WTC11 (cell line): ENCODE results near the gene SQOR.

Experiments
- ARID4B ChIP-seq: sonication (generic); formaldehyde crosslinking; IDR thresholded peaks from 2 replicates; pipeline ENCODE4 v1.8.0; 2023; ENCODE audit warnings: missing genetic modification reagents, mild to moderate bottlenecking, borderline replicate concordance
- ATF3 ChIP-seq: sonication (generic); formaldehyde crosslinking; conservative IDR thresholded peaks from 2 replicates; pipeline ENCODE4 v1.8.1; 2022; ENCODE audit warnings: mild to moderate bottlenecking, missing genetic modification reagents
- CBFB ChIP-seq: sonication (generic); formaldehyde crosslinking; IDR thresholded peaks from 2 replicates; pipeline ENCODE4 v1.8.1; 2022; ENCODE audit warnings: mild to moderate bottlenecking, low read depth, missing genetic modification reagents
- CREB1 ChIP-seq: sonication (generic); formaldehyde crosslinking; IDR thresholded peaks from 2 replicates; pipeline ENCODE4 v1.8.0; 2023; ENCODE audit warnings: mild to moderate bottlenecking, missing genetic modification reagents
- CREM ChIP-seq: sonication (generic); formaldehyde crosslinking; IDR thresholded peaks from 2 replicates; pipeline ENCODE4 v1.8.1; 2022; ENCODE audit warnings: mild to moderate bottlenecking, missing genetic modification reagents, moderate library complexity
- CTCF ChIP-seq: fragments of 200-600 bp; IDR thresholded peaks from 2 replicates; pipeline ENCODE4 v1.8.0; 2022; ENCODE audit warnings: antibody characterized with exemption
- ETV6 ChIP-seq: sonication (generic); formaldehyde crosslinking; IDR thresholded peaks from 2 replicates; pipeline ENCODE4 v1.8.1; 2022; ENCODE audit warnings: mild to moderate bottlenecking, missing genetic modification reagents
- HMGA2 ChIP-seq: fragments of 250-450 bp; sonication (Bioruptor Pico); IDR thresholded peaks from 2 replicates; pipeline ENCODE4 v1.4.0; 2021; ENCODE audit warnings: mild to moderate bottlenecking, moderate library complexity
- MAX ChIP-seq: sonication (generic); formaldehyde crosslinking; IDR thresholded peaks from 2 replicates; pipeline ENCODE4 v1.8.0; 2022; ENCODE audit warnings: mild to moderate bottlenecking, missing genetic modification reagents
- PRDM15 ChIP-seq: sonication (generic); formaldehyde crosslinking; IDR thresholded peaks from 2 replicates; pipeline ENCODE4 v1.8.0; 2022; ENCODE audit warnings: missing genetic modification reagents
- SMAD4 ChIP-seq: sonication (generic); formaldehyde crosslinking; IDR thresholded peaks from 2 replicates; pipeline ENCODE4 v1.8.0; 2022; ENCODE audit warnings: mild to moderate bottlenecking, missing genetic modification reagents

GRCh38 chr15:45644437-45644836, 9.6 kb downstream of the SQOR start:
- TF ChIP-seq PRDM15 (no peak), ETV6 (CRISPR knock-in tag) (no peak), CREB1 (CRISPR knock-in tag) (no peak), CTCF (no peak), ATF3 (CRISPR knock-in tag) (no peak), ARID4B (CRISPR knock-in tag) (no peak), MAX (CRISPR knock-in tag) (no peak), SMAD4 (CRISPR knock-in tag) (no peak), CREM (CRISPR knock-in tag) (no peak), HMGA2 (CRISPR knock-in tag) (no peak), CBFB (CRISPR knock-in tag) (no peak)
